GM23338 (cell line): Measurements from ENCODE around the gene EP400.

ENCODE experiments used
- EZH2 ChIP-seq: fragments of 200-600 bp; sonication (generic); IDR thresholded peaks from one replicate; pipeline ENCODE4 v1.8.0; 2017; ENCODE audit warnings: antibody characterized with exemption, mild to moderate bottlenecking, low read depth; ENCODE audit not compliant: unreplicated experiment
- EZH2phosphoT487 ChIP-seq: fragments of 200-600 bp; sonication (generic); IDR thresholded peaks from one replicate; pipeline ENCODE4 v1.8.1; 2018; ENCODE audit warnings: antibody characterized with exemption; ENCODE audit not compliant: unreplicated experiment
- TF ChIP-seq, protein P1 (sequence below), 2 experiments: fragments of 200-600 bp in 1 of 2; sonication (generic) in 1 of 2; conservative IDR thresholded peaks; 2 replicates each; pipeline versions ENCODE4 v1.5.1 to v1.6.1; 2016 to 2017; ENCODE audit warnings: antibody characterized with exemption in 2 of 2, low read depth in 2 of 2, mild to moderate bottlenecking in 2 of 2, moderate library complexity in 1 of 2

GRCh38 chr12:132057691-132058090, 107.9 kb downstream of the EP400 start:
- TF ChIP-seq, protein P1, sequence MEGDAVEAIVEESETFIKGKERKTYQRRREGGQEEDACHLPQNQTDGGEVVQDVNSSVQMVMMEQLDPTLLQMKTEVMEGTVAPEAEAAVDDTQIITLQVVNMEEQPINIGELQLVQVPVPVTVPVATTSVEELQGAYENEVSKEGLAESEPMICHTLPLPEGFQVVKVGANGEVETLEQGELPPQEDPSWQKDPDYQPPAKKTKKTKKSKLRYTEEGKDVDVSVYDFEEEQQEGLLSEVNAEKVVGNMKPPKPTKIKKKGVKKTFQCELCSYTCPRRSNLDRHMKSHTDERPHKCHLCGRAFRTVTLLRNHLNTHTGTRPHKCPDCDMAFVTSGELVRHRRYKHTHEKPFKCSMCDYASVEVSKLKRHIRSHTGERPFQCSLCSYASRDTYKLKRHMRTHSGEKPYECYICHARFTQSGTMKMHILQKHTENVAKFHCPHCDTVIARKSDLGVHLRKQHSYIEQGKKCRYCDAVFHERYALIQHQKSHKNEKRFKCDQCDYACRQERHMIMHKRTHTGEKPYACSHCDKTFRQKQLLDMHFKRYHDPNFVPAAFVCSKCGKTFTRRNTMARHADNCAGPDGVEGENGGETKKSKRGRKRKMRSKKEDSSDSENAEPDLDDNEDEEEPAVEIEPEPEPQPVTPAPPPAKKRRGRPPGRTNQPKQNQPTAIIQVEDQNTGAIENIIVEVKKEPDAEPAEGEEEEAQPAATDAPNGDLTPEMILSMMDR (conservative IDR thresholded peaks at IDR 0.05; ENCODE audit: low read depth in 2 of 2), result no peak
- no peak for TF ChIP-seq EZH2phosphoT487
- TF ChIP-seq EZH2, result no peak
